Measurements from ENCODE around the gene DCAF15.

DCAF15 gene

GRCh38 chr19:13978351-13979243 lies 26.3 kb downstream of the DCAF15 start:
- DNase-seq = peak; percentile 85 to 87

DNA sequence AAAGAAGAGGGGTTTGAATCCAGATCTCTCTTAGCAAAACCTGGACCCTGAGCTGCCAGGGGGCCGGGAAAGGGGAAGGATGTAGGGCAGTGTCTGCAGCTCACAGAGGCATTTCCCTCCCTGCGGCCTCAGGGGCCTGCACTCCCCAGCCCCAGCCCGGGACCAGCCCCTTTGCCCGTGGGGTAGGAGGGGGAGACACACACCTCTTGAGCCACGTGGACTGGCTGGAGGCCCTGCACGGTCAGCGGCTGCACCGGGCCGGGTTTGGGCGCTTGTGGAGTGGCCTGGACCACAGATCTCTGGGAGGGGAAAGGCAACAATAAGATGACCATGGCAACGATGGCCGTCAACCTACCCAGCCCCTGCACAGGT lies 26.9 kb downstream of the DCAF15 start:
- DNase-seq = peak; percentile 34 to 45

GRCh38 chr19:13979686-13980085 lies 27.4 kb downstream of the DCAF15 start:
- DNase-seq = no peak

DNA sequence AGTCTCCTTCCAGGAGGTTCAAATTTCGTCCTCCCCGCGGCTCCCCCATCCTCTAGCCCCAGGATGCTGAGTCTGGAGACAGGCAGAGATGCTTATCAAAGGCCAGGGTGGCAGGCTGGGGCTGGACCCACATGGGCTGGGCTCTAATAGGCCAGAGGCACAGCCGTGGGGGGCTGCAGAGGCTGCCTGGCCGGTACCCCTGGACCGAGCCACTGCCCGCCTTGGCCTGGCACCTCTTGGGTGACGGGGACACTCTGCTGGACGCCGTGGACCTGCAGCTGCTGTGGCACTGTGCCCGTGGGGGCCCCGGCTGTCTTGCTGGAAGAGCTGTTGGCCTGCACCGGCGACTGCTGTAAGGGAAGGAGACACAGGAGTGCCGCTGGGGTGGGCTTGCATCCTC lies 28.0 kb downstream of the DCAF15 start:
- DNase-seq = no peak

GRCh38 chr19:13981021-13981420 lies 28.7 kb downstream of the DCAF15 start:
- no peak for DNase-seq

DNA sequence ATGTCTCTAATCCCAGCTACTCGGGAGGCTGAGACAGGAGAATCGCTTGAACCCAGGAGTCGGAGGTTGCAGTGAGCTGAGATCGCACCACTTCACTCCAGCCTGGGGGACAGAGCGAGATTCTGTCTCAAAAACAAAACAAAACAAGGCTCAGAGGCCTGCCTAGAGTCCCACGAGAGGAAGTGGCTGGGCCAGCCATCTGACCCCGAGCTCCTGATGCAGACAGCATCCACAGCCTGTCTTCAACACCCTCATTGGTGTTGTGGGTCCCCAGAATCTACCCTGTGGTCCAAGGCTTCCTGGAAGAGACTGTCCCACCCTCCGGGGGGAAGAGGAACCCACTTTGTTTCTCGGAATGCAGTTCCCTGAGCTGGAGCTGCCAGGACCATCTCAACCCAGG lies 29.2 kb downstream of the DCAF15 start:
- no peak for DNase-seq

DNA sequence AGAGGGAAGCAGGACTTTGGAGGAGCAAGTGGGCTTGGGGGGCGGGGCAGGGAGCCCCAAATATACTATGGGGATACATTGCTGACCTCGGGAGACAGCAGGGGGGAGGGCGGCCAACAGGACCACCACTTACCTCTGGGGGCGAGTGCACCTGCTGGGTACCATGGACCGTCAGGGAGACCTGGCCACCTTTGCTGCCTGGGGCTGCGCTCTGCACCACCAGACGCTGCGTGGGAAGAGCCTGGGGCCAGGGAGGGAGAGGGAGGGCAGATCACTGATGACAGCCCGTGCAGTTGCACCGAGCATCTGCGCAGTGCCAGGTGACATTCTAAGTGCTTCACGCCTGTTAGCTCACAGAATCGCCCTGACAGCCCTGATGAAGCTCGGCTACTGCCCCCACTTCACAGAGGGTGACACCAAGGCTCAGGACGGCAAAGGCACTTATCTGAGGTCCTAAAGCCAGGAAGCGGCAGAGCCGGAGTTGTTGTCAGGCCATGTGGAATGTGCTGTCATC lies 29.7 kb downstream of the DCAF15 start:
- DNase-seq = no peak

DNA sequence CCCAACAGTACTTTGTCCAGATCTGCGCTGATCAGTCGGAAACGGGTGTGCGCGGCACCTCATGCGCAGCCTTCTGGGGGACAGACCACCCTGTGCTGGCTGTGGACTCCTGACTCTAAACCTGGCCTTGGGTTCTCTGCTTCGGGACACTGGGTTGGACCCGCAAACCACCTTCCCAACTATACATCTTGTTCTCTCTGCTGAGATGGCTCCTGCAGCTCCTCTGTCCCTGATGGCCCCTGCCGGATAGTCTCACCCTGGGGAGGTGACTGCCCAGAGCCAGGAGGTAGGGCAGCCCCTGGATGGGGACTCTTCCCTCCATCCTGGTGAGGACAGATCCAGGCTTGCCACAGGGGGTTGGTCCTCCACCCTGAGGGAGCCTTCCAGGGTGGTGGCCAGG lies 30.5 kb downstream of the DCAF15 start:
- no peak for DNase-seq

DNA sequence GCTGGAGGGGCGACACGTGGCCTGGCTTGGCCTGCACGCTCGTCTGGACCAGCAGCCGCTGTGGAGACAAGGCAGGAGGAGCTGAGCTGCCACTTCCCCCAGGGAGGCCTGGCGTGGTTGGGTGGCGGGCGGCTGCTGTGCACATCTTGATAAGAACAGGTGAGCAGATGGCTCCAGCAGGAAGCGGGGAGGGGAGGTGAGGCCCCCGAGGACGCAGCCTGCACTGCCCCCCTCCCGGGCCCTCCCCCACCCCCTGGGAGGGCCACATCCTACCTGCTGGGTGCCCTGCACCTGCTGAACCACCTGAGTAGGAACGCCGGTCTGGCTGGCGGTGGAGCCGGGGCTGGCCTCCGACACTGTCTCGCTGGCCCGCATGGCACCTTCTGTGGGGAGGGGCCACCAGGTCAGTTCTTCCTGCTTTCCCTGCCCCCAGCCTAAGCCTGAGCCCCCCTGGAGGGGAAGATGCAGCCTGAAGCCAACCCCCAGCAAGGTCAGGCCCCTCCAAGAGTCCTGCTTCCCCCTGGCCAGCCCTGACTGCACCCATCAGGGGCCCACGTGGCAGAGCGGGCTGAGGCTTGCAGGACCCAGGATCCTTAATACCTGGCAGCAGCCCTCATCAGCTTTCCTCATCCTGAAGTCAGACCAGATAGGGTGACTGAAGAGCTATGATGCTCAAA lies 31.0 kb downstream of the DCAF15 start:
- DNase-seq = no peak

DNA sequence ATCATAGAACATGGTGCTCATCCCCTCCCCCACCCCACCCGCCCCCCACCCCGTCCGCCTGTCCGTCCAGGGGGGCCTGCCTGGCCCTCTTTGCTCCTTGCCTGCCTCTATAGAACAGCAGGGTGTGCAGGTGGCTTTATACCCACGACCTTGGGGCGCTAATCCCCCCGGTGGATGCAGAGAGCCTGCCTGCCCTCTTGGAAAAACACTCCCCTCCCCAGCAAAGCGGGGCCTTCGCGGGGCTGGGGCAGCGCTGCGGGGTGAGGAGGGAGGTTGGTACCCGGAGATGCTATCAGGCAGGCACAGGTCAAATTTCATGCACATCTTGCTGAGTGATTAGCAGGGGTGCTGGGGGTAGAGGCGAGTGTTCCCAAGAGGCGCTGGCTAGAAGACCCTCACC lies 31.9 kb downstream of the DCAF15 start:
- DNase-seq = no peak

GRCh38 chr19:13984875-13985741 lies 32.8 kb downstream of the DCAF15 start:
- no peak for DNase-seq

DNA sequence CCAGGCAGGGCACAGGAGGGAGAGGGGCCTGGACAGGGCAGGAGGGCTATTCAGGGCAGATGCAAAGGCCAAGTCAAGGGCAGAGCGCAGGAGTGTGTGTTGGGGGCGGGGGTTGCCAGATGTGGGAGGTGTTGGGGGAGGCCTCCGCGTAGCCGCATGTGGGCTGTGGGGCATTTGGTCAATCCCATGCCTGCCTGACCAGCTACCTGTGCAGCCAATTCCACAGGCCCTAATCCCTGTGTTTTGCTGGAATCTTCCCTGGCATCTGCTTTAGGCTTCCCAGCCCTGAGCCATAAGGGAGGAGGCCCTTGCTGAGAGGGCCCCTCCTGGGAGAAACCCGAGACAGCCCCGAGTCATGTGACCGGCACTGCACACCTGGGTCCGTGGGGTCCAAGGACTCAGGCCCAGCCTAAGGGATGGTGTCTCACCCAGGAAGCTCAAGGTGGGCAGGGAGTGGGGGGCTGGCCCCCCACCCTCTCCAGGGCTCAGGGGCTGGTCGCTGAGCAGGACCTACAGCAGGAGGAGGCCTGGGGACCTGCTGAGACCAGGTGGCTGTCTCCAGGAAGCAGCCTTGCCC lies 33.5 kb downstream of the DCAF15 start:
- DNase-seq = no peak

DNA sequence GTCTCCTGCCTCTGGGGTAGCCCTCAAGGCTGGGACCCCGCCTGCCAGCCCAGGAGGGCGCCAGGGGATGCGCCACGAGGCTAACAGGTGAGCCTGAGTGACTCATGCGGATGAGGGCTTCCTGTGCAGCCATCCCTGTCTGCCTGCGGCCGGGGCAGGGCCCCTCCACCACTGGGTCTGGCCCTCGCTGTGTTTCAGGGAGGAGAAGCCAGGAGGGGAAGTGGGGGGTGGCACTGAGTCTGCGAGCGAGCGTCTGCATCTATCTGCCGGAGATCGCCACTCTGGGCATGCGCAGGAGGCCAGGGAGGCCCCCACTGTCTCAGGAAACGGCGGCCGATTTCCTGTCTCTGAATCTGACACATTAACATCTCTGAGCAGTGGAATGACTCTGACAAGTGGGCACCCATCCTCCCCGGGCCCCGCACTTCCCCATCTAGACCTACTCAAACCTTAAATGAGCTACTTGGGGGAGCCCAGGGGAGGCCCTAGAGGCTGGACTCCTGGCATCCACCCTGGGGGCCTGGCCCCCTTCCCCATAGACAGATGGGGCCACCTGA lies 34.1 kb downstream of the DCAF15 start:
- peak; percentile 97 to 98 for DNase-seq

DNA sequence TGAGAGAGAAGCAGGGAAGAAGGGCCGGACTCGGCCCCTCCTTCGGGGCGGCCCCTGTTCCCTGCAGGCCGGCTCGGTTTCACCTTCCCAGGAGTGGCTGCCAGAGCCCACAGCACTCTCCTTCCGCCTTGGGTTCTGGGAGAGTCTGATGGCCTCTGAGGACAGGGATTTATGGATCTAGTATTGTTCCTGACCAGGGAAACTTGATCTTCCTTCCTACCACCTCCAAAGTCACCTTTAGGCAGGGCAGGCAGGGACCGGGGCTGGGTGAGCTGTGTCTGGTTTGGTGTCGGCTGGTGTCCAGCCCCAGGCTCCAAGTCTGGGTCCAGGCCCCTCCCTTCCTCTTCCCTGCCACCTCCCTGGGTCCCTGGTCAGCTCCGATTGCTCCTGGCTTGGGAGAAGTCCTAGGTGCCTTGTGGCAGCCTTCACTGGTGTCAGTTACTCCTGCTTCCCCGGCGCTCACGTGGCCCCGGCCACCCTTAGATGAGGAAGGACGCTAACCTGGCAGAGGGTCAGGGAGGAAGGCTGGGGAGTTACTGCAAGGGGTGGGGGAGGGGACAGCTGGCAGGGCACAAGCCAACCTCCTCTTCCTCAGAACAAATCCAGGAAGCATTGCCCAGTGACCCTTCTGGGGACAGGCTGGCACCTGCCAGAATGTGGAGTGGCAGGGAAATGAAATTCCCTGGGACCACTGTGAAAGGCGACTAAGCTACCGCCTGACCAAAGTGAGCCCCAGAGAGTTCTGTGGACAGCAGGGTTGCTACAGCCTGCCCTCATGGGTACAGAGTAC lies 35.0 kb downstream of the DCAF15 start:
- peak; percentile 26 to 30 for DNase-seq

GRCh38 chr19:13989487-13989886 lies 37.2 kb downstream of the DCAF15 start:
- DNase-seq = no peak

- no peak for DNase-seq
Observed at GRCh38 chr19:13990085-13990484, 37.8 kb downstream of the DCAF15 start.

DNA sequence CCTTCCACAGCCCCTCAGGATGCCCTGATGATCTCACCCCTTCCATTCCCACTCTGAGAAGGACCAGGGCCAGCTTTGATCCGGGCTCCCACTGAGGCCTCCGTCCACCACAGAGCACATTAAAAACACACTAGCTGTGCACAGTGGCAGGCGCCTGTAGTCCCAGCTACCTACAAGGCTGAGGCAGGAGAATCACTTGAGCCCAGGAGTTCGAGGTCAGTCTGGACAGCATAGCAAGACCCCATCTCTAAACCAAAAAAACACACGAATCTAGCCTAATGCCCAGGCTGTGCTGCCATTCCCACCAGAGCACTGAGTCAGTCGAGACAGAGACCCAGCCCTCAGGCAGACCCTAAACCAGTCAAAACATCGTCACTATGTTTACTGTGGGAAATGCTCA lies 39.7 kb downstream of the DCAF15 start:
- DNase-seq = no peak

GRCh38 chr19:13993590-13994300 lies 41.4 kb downstream of the DCAF15 start:
- DNase-seq = no peak

DNA sequence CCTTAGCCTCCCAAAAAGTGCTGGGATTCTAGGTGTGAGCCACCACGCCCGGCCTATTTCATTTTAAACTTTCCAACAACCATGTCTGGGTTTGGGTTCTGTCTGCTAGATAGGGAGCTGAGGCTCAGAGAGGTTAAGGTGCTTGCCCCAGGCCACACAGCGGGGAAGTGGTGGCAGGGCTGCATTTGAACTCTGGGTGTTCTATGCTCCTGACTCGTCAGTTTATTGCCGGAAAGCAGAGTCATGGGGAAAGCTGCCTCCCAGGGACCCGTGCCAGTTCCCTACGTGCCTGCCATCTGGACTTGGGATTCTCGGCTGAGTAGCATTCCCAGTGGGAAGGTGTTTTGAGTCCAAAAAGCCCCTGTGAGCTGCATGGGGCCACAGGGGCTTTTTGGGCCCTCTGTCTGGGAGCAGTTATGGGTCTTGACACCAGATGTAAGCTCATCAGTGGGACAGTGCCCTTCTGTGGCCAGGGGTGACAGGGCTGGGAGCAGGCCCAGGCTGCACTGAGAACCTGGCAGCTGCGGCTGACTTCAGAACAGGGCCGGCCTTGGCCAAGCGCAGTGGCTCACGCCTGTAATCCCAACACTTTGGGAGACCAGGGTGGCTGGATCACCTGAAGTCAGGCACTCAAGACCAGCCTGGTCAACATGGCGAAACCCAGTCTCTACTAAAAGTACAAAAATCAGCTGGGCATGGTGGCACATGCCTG lies 42.9 kb downstream of the DCAF15 start:
- DNase-seq = no peak
